HG03520 (cell line): Measurements from ENCODE around the gene MFSD11.
"Not testable (repeated sequence)": the region's sequence is repeated elsewhere in the genome, so short reads cannot be mapped to it uniquely, and the experiment has no call there.

Experiments used
- ATAC-seq: cut with Tn5 transposase; IDR thresholded peaks from one replicate; pipeline ENCODE4 v1.9.1; 2021; ENCODE audit warnings: mild to moderate bottlenecking, moderate library complexity; ENCODE audit not compliant: unreplicated experiment

Gene MFSD11

DNA sequence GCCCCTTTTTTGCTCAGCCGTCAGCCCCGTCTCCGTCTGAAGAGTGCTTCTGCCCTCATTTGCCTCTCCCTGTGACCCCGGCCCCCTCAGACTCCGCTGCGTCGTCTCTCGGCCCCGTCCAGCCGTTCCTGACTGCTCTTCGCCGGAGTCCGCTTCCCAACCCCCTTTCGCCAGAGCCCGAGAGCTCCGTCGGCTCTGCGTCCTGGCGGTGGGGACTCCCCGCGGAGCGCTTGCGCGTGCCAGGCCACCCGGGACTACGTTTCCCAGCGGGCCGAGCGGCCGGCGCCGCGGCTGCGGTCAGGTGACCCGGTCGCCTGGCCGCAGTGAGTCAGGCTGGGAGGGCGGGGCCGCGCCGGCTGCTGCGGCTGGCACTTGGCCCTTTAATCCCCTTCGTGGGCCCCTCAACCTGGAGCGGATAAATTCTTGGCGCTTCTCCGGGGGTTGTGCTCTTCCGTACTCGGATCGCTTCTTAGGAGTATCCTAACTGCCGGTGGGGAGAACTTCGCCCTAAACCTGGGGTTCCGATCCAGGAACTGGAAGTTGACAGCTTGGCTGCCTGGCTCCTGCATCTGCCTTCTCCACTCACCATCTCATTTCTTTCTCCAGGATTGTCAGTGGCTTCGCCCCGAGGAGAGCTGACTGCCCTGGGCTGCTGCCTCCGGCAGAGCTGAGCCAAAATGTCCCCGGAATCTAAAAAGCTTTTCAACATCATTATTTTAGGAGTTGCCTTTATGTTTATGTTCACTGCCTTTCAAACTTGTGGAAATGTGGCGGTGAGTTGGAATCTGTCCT lies at the start of gene MFSD11:
TSS of gene MFSD11 (plus strand) at position 444 of the 792 bp plus-strand sequence. CDS start at position 678, 234 bp downstream.
- peak; percentile 49 for ATAC-seq

DNA sequence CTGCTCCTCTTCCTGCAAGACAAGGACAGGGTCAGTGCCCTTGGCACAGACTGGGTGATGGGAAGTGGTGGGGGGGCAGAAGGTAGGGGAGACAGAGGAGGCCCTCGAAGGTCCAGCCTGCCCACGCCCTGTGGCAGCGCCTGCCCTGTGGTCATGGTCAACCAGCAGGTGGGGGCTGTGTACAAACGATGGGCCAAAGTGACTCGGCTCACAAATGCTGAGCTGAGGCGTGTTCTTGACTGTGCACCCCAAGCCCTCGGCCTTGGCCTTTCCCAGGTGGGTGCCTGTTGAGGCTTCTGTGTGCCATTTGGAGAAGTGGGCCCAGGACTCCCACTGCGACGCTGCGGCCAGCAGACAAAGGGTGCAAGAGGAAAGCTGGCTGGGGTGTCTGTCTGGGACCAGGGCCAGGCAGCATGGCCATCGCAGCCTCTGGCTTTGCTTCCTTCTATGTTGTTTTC lies 49.7 kb upstream of the MFSD11 start:
- no peak for ATAC-seq

DNA sequence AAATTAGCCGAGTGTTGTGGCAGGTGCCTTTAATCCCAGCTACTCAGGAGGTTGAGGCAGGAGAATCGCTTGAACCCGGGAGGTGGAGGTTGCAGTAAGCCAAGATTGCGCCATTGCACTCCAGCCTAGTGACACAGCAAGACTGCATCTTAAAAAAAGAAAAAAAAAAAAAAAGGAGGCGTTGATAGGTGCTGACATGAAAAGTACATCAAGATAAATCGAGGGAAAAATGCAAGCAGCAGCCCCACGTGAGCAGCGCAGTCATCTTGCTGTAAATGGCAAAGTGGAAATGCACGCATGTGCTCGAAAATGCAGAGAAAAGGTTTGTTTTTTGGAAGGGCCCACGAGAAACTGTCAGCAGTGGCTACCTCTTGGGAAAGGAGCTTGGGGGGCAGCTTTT lies 48.1 kb upstream of the MFSD11 start:
- ATAC-seq: no peak

DNA sequence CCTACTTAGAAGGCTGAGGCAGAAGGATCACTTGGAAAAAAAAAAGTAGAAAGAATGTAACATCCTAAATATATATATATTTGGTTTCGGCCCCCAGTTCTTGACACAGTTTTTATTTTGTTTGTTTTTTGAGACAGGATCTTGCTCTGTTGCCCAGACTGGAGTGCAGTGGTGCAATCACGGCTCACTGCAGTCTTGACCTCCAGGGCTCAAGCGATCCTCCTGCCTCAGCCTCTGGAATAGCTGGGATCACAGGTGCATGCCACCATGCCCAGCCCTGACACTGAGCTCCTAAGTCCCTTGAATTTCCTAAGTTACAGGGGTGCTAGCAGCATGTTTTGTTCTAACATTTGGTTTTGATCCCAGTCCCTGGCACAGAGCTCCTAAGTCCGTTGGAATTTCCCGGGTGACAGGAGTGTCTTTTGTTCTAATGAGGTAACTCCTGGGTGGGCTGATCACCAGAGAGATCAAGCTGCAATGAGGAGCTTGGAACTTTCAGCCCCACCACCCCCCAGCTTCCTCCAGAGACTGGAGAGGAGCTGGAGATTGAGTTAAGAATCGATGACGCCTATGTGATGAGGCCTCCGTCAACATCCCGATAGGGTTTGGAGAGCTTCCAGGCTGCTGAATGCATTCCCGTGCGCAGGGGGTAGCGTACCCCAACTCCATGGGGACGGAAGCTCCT lies 47.2 kb upstream of the MFSD11 start:
- no peak for ATAC-seq

DNA sequence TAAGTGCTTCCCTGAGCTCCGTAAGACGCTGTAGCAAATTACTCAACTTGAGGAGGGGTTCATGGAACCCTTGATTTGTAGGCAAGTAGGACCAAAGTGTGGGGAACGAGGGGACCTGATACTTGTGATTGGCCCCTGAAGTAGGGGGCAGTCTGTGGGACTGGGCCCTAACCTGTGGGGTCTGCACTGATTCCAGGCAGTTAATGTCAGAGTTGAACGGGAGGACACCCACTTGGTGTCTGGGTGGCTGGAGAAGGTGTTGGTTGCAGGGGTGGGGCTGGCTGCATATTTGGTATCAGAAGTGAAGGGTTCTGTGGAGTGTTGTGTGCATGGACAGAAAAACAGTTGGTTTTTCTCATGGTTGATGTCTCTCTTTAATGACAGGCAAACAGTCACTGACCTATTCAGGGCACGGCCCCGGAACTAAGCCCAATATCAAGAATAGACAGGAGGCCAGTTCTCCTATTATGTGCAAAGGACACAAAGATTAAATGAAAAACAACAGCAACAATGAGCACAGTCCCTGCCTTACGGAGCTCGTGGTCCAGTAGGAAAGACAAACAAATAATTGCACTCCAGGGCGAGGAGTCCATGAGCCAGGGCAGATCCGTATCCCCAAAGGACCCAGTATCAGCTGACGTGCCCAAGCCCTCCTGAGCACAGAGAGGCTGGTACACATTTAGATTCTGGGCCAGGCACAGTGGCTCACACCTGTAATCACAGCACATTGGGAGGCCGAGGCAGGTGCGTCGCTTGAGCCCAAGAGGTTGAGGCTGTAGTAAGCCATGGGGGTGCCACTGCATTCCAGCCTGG lies 46.3 kb upstream of the MFSD11 start:
- ATAC-seq: no peak

DNA sequence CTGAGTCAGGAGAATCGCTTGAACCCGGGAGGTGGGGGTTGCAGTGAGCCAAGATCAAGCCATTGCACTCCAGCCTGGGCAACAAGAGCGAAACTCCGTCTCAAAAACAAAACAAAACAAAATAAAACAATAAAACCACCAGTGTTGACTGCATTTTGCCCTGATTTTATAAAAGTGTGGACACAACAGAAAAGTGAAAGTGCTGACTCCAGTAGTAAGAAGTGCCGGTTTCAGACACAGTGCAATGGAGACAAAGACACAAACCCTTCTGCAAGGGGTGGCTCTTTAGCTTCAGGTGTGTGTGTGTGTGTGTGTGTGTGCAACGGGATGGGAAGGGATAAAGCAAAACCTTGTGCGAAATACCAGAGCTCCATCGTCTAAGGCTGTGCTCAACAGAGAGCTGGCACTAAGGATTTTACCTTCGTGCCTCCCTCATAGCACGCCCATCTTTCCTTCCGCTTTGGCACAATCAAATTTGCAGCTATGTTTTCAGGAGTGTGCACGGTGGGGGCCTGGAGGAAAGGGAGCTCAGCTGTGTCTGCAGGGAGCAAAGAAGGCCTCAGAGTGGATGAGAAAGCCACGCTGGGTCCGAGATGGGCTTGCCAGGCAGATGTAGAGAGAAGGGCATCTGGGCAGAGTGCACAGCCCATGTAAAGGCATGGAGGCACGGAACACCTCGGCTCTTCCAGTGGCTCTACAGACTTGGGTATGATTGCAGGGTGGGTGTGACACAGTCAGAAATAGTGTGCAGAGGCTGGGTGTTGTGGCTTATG lies 42.7 kb upstream of the MFSD11 start:
- no peak for ATAC-seq

DNA sequence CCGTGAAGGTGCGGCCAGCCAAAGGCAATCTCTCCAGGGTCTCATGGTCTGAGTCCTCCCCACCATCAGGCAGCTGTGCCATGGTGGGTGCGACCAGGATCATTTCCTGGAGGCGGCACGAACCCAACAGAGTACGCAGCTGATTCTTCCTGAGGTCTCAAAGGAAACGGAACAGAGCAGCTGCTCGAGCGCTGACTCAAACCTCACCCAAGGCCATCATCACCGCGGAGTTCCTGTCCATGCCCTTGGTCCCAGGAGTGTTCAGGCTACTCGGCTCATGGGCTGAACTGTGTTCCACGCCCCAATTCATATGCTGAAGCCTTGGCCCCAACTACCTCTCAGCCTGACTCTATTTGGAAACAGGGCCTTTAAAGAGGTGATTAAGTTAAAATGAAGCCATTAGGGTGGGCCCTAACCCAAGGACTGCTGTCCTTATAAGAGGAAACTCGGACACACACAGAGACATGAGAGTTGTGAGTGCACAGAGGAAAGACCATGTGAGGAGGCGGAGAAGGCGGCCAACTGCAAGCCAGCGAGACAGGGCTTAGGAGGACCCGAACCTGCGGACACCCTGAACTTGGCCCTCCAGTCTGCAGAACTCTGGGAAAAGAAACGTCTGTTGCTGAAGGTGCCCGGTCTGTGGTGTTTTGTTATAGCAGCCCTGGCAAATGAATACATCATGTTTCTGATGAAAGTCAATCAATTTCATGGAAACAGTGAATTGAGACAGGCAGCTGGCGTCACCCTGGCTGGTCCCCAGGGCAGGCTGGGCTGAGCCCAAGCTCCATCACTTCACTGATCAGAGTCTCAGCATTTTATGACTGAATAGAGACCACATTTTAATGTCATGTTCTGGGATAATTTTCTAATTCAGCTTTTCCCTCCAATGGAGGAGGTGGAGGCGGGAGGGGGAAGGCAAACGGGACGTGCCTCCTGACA lies 40.9 kb upstream of the MFSD11 start:
- no peak for ATAC-seq

DNA sequence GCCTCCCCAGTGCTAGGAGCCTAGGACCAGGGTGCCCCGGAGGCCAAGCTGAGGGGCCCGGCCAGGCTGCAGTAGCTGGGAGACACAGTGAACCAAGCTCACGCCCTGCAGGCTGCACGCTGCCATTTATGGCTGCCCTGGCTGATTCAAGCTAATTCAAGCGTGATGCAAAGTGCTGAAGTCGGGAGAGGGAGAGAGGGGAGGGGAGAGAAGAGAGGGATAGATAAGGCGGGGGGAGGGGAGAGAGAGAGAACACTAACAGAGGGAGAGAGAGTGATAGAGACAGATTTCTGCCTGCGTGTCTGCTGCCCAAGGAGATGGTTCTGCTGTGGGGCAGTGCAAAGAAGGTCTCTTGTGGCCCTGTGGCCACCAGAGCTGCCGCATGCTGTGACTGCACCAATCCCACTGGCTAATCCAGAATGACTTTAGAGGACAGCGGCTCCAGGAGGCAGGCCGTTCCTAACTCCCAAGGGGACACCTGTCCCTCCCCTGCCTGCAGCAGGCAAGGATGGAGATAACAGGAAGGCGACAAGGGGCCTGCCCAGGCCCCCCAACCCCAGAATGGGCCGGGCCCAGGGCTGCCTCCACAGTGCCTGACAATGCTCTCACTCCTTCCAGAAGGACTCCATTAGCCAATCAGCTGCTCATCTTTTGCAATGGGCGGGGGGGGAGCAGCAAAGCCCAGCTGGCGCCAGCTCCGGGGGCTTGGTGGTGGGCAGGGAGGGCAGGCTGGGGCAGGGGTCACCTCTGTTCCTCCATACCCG lies 40.0 kb upstream of the MFSD11 start:
- ATAC-seq: no peak

DNA sequence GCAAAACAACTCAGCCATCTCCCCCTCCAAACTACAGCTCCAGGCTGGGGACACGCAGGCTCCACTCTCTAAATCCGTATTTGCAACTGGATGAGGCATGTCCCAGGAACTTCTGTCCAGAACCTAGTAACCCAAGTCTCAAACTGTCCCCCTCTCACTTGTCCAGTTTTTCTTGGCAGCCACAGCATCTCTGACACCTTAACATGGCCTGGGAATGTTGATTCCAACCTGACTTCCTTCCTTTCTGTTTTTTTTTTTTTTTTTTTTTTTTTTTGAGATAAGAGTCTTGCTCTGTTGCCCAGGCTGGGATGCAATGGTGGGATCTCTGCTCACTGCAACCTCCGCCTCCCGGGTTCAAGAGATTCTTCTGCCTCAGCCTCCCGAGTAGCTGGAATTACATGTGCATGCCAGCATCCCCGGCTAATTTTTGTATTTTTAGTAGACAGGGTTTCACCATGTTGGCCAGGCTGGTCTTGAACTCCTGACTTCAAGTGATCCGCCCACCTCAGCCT lies 39.4 kb upstream of the MFSD11 start:
- ATAC-seq: not testable (repeated sequence)

DNA sequence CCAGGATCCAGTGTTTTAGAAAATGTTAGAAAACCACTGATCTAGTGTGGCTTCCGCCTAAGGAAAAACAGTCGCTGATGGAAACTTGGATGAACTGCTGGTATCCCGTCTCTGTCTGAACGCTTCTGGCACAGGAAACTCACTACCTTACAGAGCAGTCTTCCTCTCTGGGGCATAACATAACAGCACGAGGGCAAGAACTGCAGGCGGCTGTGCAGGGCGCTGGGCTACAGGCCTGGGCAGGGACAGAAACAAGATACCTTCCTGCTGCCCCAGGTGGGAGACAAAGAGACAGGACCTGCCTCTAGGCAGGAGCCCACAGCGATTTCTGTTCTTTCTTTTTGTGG lies 37.7 kb upstream of the MFSD11 start:
- no peak for ATAC-seq

DNA sequence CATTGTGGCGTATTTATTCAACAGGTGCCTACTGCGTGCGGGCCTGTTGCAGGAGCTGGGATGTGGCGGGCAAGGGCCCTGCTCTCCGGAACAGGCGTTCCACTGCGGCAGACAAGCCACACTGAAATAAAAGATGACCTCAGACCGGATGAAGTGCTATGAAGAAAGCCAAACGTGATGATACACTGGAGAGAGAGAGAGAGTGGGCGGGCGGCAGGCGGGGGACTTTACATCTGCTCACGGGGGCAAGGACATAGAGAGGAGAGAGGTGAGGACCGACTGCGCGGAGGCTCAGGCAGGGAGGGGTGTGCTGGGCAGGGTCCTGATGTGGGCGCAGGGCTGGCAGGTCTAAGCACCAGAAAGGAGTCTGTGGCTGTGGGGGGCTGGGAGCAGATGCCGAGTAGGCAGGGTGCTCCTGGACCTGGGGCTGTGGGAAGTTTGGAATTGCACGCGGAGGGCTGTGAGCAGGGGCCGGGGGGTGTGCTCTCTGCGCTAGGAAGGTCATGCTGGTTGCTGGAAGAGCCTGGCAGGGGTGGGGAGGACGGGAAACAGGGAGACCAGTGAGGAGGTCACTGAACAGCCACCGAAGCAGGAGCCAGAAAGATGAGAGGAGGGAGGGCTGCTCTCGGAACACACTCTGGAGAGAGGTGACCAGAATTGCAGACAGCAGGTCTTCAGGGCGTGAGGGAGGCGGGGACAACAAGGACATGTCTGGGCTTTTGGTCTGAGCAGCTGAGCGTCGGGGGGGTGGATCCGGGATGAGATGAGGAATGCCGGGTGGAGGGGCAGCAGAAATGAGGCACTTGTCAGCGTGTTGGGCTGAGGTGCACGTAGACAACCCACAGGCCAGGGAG lies 37.1 kb upstream of the MFSD11 start:
- no peak for ATAC-seq

DNA sequence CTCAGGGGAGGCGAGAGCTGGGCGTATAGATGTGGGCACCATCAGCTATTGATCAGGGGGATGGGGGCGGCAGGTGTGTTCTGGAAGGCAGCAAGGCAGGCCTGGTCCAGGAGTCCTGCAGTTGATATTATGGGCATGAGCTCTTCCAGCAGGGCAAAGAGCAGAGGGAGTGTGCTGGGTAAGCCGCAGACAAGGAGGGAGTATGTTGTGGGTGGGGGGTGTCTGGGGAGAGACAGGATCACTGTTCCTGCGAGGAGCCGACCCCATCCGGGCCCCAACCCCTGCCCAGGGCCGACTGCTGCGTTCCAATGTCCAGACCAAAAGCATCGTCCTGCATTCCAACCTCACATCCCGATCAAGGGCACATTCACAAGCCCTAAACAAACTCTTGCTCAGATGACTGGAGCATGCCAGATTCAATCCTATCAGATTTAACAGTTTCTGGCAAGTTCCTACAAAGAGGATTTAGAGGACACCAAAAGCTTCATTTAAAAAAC lies 36.4 kb upstream of the MFSD11 start:
- no peak for ATAC-seq

DNA sequence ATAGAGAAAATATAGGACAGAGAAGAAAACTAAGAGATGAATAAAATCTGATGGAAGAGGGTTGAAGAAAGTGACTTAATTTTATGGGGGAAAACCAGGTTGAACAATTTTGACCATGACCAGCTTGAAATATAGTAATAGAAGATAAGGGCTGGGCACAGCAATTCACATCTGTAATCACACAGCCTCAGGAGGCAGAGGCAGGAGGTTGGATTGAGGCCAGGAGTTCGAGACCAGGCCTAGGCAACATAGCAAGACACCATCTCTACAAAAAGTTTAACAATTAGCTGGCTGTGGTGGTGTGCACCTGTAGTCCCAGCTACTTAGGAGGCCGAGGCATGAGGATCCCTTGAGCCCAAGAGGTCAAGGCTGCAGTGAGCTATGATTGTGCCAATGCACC lies 35.8 kb upstream of the MFSD11 start:
- no peak for ATAC-seq

DNA sequence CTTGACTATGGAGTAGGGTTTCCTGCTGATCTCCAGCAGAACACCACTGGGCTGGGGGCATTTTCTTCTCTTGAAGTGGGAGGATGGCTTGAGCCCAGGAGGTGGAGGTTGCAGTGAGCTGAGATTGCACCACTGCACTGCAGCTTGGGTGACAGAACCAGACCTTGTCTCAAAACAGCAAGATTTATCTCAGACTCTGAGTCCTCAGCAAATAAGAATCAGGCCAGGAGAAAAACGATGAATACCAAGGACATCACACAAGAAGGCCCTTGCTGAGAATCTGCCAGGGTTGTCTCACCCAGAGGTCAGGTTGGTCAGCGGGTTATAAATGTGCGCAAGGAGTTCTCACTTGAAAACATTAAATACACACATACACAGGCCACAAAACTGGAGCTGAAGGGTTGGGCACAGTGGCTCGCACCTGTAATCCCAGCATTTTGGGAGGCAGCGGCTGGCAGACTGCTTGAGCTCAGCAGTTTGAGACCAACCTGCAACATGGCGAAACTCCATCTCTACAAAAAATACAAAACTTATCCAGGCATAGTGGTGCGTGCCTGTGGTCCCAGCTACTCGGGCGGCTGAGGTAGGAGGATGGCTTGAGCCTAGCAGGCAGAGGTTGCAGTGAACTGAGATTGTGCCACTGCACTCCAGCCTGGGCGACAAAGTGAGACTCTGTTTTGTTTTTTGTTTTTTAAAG lies 34.8 kb upstream of the MFSD11 start:
- no peak for ATAC-seq

DNA sequence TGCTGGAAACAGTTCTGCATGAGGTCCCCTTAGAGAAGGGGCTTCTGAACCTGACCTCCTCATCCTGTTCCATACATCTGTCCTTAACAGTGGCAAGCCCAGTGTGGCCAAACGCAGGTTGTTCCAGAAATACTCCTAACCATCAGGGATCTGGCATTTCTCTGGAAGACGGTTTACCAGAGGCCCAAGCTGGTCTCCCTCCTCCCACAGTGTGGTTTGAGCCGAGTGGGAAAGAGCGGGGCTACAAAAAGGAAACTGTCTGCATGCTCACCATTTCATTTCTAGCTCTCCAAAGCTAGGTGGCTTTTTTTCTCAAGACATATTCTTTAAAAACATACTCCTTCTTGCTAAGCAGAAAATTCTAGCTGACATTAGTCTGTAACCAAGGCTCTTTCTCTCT lies 33.1 kb upstream of the MFSD11 start:
- ATAC-seq: no peak

DNA sequence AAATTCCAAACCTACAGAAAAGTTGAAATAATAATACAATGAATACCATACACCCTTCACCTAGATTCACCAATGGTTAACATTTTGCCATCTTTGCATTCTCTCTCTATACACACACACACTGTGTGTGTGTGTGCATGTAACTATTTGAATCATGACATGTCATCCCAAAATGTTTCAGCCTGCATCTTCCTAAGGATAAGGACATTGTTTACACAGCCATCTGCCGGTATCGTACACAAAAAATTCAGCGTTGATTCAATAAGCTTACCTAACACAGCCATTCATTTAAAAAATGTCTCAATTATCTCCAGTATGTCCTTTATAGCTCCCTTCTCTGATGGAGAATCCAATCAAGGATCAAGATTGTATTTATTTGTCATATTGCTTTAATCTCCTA lies 31.1 kb upstream of the MFSD11 start:
- no peak for ATAC-seq
